ENCODE measurements around the gene ANO1.

DNA sequence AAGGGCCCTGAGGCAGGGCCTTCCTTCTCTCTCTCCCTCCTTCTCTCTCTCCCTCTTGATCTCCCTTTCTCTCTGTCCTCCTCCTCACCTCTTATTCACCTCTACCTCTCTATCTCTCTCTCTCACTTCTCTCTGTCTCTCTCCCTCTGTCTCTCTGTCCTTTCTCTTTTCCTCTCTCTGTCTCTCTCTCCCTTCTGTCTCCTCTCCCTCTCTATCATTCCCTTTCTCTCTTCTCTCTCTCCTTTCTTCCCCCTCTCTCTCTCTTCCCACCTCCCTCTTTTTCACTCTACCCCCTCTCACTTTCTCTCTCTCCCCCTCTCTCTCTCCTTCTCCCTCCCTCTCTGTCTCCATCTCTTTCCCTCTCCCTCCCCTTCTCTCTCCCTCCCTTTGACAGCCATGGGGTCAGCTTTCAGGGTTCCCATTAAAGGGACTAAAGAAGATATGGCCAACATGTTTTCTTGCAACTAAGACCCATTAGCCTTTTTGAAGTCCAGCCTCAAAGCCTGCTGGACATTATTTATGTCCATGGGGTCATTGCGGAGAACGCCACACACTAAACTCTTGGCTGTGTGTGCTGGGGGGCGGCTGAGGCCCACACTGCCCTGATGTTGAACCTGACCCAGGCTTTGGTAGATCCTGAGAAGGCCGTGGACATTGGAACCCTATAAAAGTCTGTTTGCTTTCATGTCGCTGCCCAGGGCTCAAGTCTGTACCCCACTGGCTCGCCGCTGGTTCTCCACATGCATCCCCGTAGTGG, 15.0 kb downstream of the ANO1 start:
- TF ChIP-seq CTCF (IDR thresholded peaks at IDR 0.05): no peak
- TF ChIP-seq ZFX (IDR thresholded peaks at IDR 0.05; ENCODE audit: borderline replicate concordance): no peak
